HL-60 (cell line): ENCODE measurements around the gene WFIKKN2.
"Not testable (repeated sequence)": the region's sequence is repeated elsewhere in the genome, so short reads cannot be mapped to it uniquely, and the experiment has no call there.

Source experiments
- DNase-seq, 2 experiments: peaks; one replicate each; pipeline ENCODE4 v3.0.0-alpha.2; 2010 to 2020; ENCODE audit warnings: low read depth in 1 of 2, low spot score in 1 of 2
- H3K27ac ChIP-seq: fragments of 250-450 bp; sonication (Bioruptor Pico); replicated peaks from 2 replicates; pipeline ENCODE4 v1.5.1; 2020; ENCODE audit warnings: mild to moderate bottlenecking, moderate library complexity
- H3K27me3 ChIP-seq: fragments of 250-450 bp; sonication (Bioruptor Pico); 2 replicates; pipeline ENCODE4 v1.5.1; 2021; ENCODE audit warnings: mild to moderate bottlenecking, moderate library complexity; ENCODE audit not compliant: insufficient read depth, poor library complexity, severe bottlenecking
- H3K4me3 ChIP-seq: replicated peaks from 2 replicates; pipeline ENCODE4 v1.5.1; 2011; ENCODE audit warnings: mild to moderate bottlenecking, control low read depth, low read length; ENCODE audit not compliant: insufficient read depth
- CTCF ChIP-seq: IDR thresholded peaks from one replicate; pipeline ENCODE4 v1.5.1; 2011; ENCODE audit warnings: low read length, control low read depth, inconsistent platforms; ENCODE audit not compliant: insufficient read depth
- GABPA ChIP-seq: IDR thresholded peaks from 2 replicates; pipeline ENCODE4 v1.6.1; 2012; ENCODE audit warnings: low read depth
- POLR2AphosphoS5 ChIP-seq: IDR thresholded peaks from 2 replicates; pipeline ENCODE4 v1.6.1; 2012; ENCODE audit warnings: low read depth
- REST ChIP-seq: IDR thresholded peaks from 2 replicates; pipeline ENCODE4 v1.6.1; 2012; ENCODE audit warnings: low read depth; ENCODE audit not compliant: insufficient replicate concordance
- SPI1 ChIP-seq: IDR thresholded peaks from 2 replicates; pipeline ENCODE4 v1.6.1; 2012; ENCODE audit warnings: low read depth, mild to moderate bottlenecking, borderline replicate concordance

Gene WFIKKN2

GRCh38 chr17:50871364-50871763 lies 36.0 kb downstream of the WFIKKN2 start:
- TF ChIP-seq SPI1: no peak
- peak; percentile 34; the same call in 1 of the 2 replicates for TF ChIP-seq POLR2AphosphoS5
- TF ChIP-seq REST: no peak
- no peak for TF ChIP-seq CTCF
- Histone ChIP-seq H3K27me3 (no peaks in the 10 kb centered on the region), H3K4me3 (no peak overlapping the region), H3K27ac (no peak overlapping the region)
- peak in 1 of 2 experiments; percentile 49 for DNase-seq

GRCh38 chr17:50871898-50872297 lies 36.5 kb downstream of the WFIKKN2 start:
- Histone ChIP-seq H3K27me3 (no peaks in the 10 kb centered on the region), H3K4me3 (no peak overlapping the region), H3K27ac (no peak overlapping the region; the same call in 1 of the 2 replicates)
- no peak for DNase-seq
- no peak for TF ChIP-seq GABPA
- no peak for TF ChIP-seq REST
- TF ChIP-seq SPI1: no peak
- TF ChIP-seq POLR2AphosphoS5: no peak
- no peak for TF ChIP-seq CTCF

- DNase-seq: peak in 1 of 2 experiments; percentile 82
- peak overlapping the region; percentile 49 for H3K27ac ChIP-seq
- TF ChIP-seq SPI1 (no peak), POLR2AphosphoS5 (peak; percentile 65)
- no peak overlapping the region for H3K4me3 ChIP-seq
- H3K27me3 ChIP-seq: no peaks in the 10 kb centered on the region
These were observed 37.5 kb downstream of the WFIKKN2 start for GRCh38 chr17:50872710-50873424.

- Histone ChIP-seq H3K27me3 (no peaks in the 10 kb centered on the region), H3K4me3 (no peak overlapping the region), H3K27ac (no peak overlapping the region)
- no peak for TF ChIP-seq GABPA
- no peak for DNase-seq
These were observed 39.7 kb downstream of the WFIKKN2 start for GRCh38 chr17:50875074-50875473.

- not testable (repeated sequence) for H3K27ac ChIP-seq, H3K27me3 ChIP-seq, DNase-seq, H3K4me3 ChIP-seq
These were observed 41.7 kb downstream of the WFIKKN2 start for GRCh38 chr17:50877042-50877441.
